Peyer's patch (tissue), 4 donors: ENCODE results near the gene CLEC16A. TPM values are rescaled to one million over a fixed set of nuclear protein-coding genes. Genes with fewer than 3 reads are reported as not detected.

Source experiments
- DNase-seq, 3 donors: peaks; one replicate each; pipeline ENCODE4 v3.0.0-alpha.2; 2017 to 2019
- H3K27ac ChIP-seq, 4 donors: fragments of 200-600 bp; sonication (generic); one replicate each; pipeline ENCODE4 v1.5.1; 2016 to 2019
- H3K27me3 ChIP-seq, 2 donors: fragments of 200-600 bp; sonication (generic); one replicate each; pipeline ENCODE4 v1.5.1; 2019
- H3K36me3 ChIP-seq, 3 donors: fragments of 200-600 bp; sonication (generic); one replicate each; pipeline ENCODE4 v1.5.1; 2016 to 2019
- H3K4me1 ChIP-seq, 4 donors: fragments of 200-600 bp; sonication (generic); one replicate each; pipeline ENCODE4 v1.5.1; 2016 to 2019
- H3K4me3 ChIP-seq, 4 donors: fragments of 200-600 bp; sonication (generic); 1 replicate in 3 of 4; 2 replicates in 1 of 4; pipeline ENCODE4 v1.5.1; 2016 to 2019; ENCODE audit warnings: mild to moderate bottlenecking in 1 of 4
- H3K9me3 ChIP-seq, 4 donors: fragments of 200-600 bp; sonication (generic); one replicate each; pipeline ENCODE4 v1.5.1; 2016 to 2019; ENCODE audit warnings: mild to moderate bottlenecking in 1 of 4
- POLR2A ChIP-seq, 2 donors: fragments of 450-650 bp; IDR thresholded peaks; one replicate each; pipeline ENCODE4 v1.5.1; 2017; ENCODE audit warnings: antibody characterized with exemption in 2 of 2, mild to moderate bottlenecking in 2 of 2, moderate library complexity in 2 of 2
- total RNA-seq, 4 donors: library from RNA; depleted of rRNA; stranded (reverse); fragments of >200 nt; gene quantifications; one replicate each; pipeline ENCODE4 v1.1.0, GENCODE V29; 2016
- TF ChIP-seq, protein P1 (sequence below), 6 experiments: fragments of 450-650 bp in 4 of 6; fragments of 200-600 bp in 2 of 6; sonication (generic) in 1 of 6; IDR thresholded peaks; one replicate each; pipeline ENCODE4 v1.5.1; 2017 to 2019; ENCODE audit warnings: antibody characterized with exemption in 6 of 6, mild to moderate bottlenecking in 3 of 6, moderate library complexity in 1 of 6

CLEC16A gene
- total RNA-seq, 4 donors from 2014 or later = 37.8 to 139 (median 64.3) TPM

DNA sequence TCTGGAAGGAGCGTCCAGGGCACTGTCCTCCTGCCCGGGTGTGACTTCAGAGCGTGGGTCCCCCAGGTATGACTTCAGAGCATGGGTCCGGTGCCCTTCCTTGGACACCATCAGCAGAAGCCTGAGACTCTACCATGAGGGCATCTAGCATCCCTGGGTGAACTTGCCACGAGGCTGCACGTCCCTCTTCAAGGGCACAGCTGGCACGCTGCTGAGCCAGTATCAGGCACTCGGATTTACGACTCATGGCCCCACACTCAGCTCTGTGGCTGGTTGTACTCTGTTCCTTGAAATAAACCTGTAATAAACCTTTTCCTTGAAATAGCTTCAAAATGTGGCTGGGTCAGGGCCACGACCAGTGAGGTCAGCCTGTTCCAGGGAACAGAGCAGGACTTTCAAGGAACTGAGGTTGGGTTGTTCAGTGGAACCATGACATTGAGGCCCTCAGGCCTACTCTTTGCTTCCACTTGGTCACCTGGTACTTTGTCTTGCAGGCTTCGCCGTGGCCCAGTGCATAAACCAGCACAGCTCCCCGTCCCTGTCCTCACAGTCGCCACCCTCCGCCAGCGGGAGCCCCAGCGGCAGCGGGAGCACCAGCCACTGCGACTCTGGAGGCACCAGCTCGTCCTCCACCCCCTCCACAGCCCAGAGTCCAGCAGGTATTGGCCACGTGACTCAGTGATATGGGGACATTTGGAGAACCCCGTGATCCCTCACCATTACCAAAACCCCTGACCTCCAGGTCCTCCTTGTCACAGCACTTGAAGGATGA is 221.7 kb downstream of the CLEC16A start:
- H3K9me3 ChIP-seq = no peaks in the 10 kb centered on the region
- H3K27ac ChIP-seq = no peak overlapping the region
- no peaks in the 10 kb centered on the region for H3K27me3 ChIP-seq
- H3K4me1 ChIP-seq = no peaks in the 10 kb centered on the region
- peak in 1 of 3 donors; percentile 45 for DNase-seq
- no peak overlapping the region for H3K4me3 ChIP-seq
- TF ChIP-seq, protein P1, sequence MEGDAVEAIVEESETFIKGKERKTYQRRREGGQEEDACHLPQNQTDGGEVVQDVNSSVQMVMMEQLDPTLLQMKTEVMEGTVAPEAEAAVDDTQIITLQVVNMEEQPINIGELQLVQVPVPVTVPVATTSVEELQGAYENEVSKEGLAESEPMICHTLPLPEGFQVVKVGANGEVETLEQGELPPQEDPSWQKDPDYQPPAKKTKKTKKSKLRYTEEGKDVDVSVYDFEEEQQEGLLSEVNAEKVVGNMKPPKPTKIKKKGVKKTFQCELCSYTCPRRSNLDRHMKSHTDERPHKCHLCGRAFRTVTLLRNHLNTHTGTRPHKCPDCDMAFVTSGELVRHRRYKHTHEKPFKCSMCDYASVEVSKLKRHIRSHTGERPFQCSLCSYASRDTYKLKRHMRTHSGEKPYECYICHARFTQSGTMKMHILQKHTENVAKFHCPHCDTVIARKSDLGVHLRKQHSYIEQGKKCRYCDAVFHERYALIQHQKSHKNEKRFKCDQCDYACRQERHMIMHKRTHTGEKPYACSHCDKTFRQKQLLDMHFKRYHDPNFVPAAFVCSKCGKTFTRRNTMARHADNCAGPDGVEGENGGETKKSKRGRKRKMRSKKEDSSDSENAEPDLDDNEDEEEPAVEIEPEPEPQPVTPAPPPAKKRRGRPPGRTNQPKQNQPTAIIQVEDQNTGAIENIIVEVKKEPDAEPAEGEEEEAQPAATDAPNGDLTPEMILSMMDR (IDR thresholded peaks at IDR 0.05) = no peak
- TF ChIP-seq POLR2A (IDR thresholded peaks at IDR 0.05) = no peak
- peaks cover 0 to 17% (median 0%) of the 10 kb centered on the region in 3 donors for H3K36me3 ChIP-seq

DNA sequence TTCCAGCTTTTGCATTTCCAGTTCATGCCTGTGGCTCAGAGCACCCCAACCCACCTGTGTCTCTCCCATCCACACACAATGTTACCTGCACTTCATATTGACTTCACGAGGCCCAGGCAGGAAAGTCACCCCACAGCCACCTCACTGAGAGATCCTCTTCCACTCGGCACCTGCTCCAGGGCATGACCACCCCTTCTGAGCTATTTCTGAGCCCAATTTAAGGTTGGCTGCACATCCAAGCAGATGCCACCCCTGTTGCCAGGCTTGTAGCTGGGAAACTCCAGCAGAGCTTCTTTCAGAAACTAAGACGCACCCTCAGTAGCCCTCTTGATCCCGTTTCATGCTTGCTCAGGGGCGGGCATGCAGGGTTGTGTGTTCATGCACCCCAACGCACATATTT is 223.2 kb downstream of the CLEC16A start:
- Histone ChIP-seq H3K4me1 (no peaks in the 10 kb centered on the region), H3K27me3 (no peaks in the 10 kb centered on the region), H3K4me3 (no peak overlapping the region), H3K36me3 (peaks cover 0 to 17% (median 0%) of the 10 kb centered on the region in 3 donors), H3K9me3 (no peaks in the 10 kb centered on the region), H3K27ac (no peak overlapping the region)
- DNase-seq = no peak
- TF ChIP-seq, protein P1 (IDR thresholded peaks at IDR 0.05) = no peak
- no peak for TF ChIP-seq POLR2A (IDR thresholded peaks at IDR 0.05)

DNA sequence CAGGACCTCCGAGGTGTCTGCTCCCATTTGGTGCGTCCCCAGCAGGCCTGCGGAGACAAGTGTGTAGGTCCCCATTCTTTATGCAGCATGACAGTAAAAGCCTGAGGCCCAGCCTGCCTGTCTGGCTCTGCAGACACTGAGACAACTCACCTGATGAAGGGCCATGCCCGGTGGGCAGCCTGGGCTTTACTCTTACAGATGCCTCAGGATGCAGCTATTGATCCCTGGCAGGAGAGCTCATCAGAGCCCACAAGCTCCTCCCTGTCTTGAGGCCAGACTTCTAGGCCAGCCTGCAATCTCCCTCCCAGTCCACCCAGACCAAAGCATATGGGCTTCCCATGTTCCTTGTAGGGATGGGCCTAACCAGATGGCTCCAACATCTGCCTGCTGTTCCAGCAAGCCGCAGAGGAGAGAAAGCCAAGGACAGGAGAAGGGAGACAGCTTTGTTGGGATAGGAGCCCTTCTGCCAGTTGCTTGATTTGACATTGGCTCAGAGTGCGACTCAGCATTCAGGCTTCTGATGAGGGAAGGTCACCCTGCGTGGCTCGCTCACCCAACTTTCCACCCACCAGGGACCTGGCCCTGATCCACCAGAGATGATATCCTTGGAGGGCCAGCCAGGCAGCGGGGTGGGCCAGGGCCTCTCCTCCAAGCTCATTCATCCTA is 224.2 kb downstream of the CLEC16A start:
- peaks cover 0 to 17% (median 0%) of the 10 kb centered on the region in 3 donors for H3K36me3 ChIP-seq
- no peaks in the 10 kb centered on the region for H3K4me1 ChIP-seq
- H3K27ac ChIP-seq = no peak overlapping the region
- TF ChIP-seq, protein P1 (IDR thresholded peaks at IDR 0.05) = no peak
- no peak for TF ChIP-seq POLR2A (IDR thresholded peaks at IDR 0.05)
- DNase-seq = peak in 1 of 3 donors; percentile 33
- no peak overlapping the region for H3K4me3 ChIP-seq
- H3K9me3 ChIP-seq = no peaks in the 10 kb centered on the region
- H3K27me3 ChIP-seq = no peaks in the 10 kb centered on the region

DNA sequence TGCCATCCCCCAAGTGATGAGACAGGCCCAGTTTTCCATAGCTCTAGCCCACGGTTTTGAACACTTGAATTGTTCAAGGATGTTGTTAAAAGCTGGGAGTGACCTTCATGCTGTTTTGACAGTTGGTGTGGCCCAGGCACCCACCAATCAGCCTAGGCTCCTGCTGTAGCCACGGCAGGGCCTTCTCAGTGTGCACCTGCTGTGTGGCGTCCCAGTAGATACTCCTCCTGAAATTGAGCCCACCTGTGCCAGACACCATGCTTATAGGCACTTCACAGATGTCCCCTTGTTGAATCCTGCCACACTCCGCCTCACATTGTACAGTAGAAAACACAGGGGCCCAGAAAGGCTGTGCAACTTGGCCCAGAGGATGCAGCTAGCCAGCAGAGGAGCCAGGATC is 225.3 kb downstream of the CLEC16A start:
- Histone ChIP-seq H3K4me1 (no peaks in the 10 kb centered on the region), H3K9me3 (no peaks in the 10 kb centered on the region), H3K4me3 (no peak overlapping the region), H3K36me3 (peaks cover 0 to 25% (median 0%) of the 10 kb centered on the region in 3 donors), H3K27me3 (no peaks in the 10 kb centered on the region), H3K27ac (no peak overlapping the region)
- peak in 1 of 3 donors; percentile 16 for DNase-seq
- no peak for TF ChIP-seq POLR2A (IDR thresholded peaks at IDR 0.05)
- TF ChIP-seq, protein P1 (IDR thresholded peaks at IDR 0.05) = no peak

DNA sequence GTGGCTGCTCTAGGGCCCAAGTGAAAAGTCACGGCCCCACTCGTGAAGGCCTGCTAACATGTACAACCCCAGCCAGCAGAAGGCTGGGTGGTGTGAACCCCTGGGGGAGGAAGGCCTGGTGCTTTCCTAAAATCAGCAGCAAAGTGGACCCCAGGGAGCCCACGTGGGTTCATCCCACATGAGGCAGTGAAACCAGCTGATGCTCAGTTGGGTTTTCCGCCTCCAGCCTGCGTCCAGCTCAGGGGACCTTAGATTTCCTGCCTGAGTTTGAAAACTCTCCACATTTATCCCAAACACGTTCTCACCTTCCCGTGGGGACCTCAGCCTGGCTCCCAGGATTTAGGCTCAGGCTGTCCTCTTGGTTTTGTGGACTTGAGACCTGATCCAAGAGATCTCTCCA is 225.8 kb downstream of the CLEC16A start:
- Histone ChIP-seq H3K27ac (no peak overlapping the region), H3K4me1 (no peaks in the 10 kb centered on the region), H3K4me3 (no peak overlapping the region), H3K36me3 (peaks cover 0 to 25% (median 0%) of the 10 kb centered on the region in 3 donors), H3K27me3 (no peaks in the 10 kb centered on the region), H3K9me3 (no peaks in the 10 kb centered on the region)
- peak in 1 of 3 donors; percentile 27 for DNase-seq
- TF ChIP-seq, protein P1 (IDR thresholded peaks at IDR 0.05) = no peak
- no peak for TF ChIP-seq POLR2A (IDR thresholded peaks at IDR 0.05)
